Activated CD8-positive, alpha-beta memory T cell treated with anti-CD3 and anti-CD28 coated beads, Interleukin-2, amount 50 U/mL, for 1 hour (primary cell): Measurements from ENCODE around the gene HNRNPH2.

Source experiments
- DNase-seq: peaks from one replicate; pipeline ENCODE4 v3.0.0-alpha.2; 2020; ENCODE audit errors: extremely low read depth

HNRNPH2 gene

GRCh38 chrX:101407748-101408531 is at the start of gene HNRNPH2, which contains the start of gene GLA:
HNRNPH2 (plus strand) TSS chrX:101408222; CDS start chrX:101411989, 3,767 bp downstream.
GLA (minus strand) TSS chrX:101407925; CDS start chrX:101407903, 22 bp downstream.
- DNase-seq = peak; percentile 75

DNA sequence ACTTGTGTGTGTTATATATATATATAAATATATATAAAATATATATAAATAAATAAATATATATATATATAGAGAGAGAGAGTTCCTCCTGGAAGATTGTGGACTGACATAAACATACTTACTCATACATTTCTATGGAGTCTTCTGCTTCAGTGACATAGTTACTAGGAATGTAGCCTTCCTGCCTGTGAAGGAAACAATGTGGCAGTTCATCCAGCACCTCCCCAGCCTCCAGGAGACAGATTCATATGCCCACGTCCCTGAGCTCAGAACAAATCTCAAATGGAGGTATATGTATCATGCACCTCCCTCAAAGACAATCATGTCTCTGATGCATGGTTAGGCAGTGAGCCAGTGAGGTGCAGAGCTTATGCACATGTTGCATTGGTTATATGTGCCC is 48.1 kb upstream of the HNRNPH2 start:
- no peak for DNase-seq

DNA sequence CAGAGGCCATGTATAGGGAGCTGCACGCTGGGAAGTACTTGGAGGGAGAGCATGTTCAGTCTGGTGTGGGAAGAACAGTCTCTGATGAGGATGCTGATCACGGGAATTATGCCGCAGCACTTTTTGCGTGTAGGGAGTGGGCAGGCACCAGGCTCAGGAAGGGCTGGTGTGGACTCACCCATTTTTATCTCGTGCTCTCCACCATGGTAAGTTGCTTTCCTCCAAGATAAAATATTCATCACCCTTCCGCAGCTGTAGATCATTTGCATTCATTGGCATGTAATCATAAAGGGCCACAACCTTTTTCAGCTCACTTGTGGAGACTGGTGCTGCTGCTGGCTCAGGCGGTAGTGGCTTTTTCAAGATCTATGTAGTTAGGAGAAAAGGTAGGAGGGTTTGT is 47.6 kb upstream of the HNRNPH2 start:
- no peak for DNase-seq

DNA sequence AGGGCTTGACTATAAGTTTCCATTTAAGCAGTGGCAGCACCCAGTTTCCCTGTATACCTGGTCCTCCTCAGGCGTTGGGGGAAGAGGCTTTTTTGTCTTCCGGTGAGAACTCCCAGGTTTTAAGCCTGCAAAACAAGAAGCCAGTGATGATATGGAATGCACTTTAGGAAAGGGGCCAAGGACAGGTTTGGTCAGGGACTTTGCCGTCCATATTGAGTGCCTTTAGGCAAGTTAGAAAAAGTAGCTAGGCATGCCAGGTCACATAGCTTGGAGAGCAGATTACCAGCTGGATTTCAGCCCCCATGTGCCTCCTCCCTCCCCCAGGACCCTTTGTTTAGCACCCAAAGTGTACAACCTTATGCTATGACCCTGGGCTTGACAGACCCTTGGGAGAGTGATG is 45.9 kb upstream of the HNRNPH2 start:
- DNase-seq = no peak

DNA sequence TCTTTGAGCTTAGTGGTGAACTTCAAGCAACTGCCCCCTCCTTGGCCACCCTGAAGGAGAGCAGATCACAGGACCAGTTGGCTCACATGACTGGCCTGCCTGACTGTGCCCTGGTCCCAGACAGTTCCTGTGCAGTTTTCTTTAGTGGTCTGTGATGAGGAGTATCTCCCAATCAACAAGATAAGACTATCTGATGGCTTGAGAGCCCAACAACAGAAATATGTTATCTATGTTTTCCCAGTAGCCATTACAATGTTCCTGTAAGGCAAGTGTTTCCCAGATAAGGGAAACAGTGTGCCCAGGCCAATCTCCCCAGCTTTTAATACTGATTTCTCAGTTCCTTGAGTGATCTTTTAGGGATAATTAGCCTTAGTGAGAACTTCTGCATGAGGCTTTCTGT is 45.3 kb upstream of the HNRNPH2 start:
- DNase-seq = no peak

- DNase-seq = no peak
These were observed 42.7 kb upstream of the HNRNPH2 start for GRCh38 chrX:101365301-101365795.

GRCh38 chrX:101368800-101369199 is 39.2 kb upstream of the HNRNPH2 start:
- no peak for DNase-seq

DNA sequence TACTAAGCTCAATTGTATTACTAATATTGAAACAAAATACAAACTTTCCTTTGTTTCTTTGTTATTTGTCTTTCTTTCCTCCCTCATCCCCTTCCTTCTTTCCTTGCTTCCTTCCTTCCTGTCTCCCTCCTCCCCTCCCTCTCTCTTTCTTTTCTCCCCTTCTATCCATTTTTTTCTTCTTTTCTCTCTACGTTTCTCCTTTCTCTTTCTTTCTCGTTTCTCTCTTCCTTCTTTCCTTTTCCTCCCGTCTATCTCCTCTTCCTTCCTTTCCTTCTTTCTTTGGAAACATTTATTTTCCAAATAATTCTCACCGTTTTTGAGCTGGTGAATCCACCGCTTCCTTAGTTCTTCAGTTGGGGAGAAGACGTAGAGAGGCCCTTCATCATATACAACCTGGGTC is 38.3 kb upstream of the HNRNPH2 start:
- DNase-seq = no peak

GRCh38 chrX:101370888-101371504 is 37.0 kb upstream of the HNRNPH2 start:
- DNase-seq = no peak

DNA sequence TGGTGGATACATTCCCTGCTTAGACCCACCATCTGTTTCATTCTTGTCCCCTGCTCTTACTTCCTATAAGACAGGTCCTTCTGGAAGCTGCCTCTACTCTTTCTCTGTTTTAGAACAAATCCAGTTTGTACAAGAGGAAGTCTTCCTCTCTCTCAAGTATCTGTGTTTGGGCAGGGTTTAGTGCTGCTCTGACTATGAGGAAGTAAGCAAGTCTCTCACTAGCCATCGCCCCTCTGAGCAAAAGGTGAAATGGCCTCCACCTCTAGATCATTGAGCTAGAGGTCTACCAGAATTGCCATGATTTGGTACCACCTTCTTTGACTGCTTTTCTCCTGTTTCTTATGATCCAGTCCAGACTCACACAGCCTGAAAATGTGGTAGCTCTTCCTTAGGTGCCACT is 30.5 kb upstream of the HNRNPH2 start:
- DNase-seq = no peak

DNA sequence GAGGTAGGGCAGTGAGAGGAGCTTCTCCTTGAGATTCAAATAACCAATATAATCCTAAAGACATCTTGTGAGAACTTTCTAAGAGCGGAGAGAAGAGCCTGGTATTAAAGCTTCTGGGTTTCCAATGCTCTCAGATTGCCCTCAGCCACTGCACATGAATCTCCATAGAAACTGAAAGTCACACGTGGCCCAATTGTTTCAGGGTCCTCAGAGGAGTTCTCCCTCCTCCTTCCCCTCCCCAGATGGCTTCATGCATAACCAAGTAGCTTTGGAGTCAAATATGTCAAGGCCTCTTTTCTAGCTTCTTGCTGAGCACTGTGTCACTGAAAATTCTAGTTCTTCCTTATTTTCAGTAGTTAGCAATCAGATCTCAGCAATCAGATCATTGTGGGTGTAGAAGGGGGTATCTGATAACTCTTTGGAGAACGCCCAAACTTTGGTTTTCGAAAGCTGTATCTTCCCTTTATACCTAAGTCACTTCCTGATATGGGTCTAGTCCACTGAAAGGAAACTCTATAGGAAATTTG is 24.3 kb upstream of the HNRNPH2 start:
- no peak for DNase-seq

DNA sequence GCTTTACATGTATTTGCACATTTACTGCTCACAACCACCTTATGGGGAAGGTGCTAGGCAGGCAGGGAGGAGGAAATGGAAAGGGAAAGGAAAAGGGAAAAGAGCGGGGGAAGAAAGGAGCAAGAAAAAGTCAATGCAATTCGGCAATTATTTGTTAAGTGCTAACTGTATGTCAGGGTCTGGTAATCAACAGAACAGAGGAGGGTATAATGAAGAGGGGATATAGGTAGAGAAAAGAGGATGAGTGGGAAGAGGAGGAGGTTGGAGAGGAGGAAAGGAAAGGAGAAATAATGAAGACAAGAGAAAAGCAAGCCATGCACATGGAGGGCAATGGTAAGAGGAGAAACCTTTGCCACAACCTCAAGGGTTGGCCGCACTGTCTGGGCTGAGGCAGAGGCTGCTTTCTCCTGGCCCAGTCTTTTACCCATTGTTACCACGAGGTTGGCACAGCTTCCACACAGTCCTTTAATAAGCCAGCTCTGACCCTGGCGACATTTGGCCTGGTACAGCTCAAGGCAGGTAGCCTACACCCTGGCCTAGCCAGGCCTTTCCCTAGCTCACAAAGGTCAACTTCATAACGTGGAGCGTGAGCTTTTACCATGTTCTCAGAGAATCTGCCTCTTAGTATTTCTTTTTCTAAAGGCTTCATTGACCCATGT is 22.9 kb upstream of the HNRNPH2 start:
- DNase-seq = no peak

- DNase-seq = no peak
These were observed 22.1 kb upstream of the HNRNPH2 start, which contains the start of gene BTK for GRCh38 chrX:101385795-101386541. BTK (minus strand) TSS chrX:101386191; CDS start chrX:101375284, 10,907 bp downstream.

DNA sequence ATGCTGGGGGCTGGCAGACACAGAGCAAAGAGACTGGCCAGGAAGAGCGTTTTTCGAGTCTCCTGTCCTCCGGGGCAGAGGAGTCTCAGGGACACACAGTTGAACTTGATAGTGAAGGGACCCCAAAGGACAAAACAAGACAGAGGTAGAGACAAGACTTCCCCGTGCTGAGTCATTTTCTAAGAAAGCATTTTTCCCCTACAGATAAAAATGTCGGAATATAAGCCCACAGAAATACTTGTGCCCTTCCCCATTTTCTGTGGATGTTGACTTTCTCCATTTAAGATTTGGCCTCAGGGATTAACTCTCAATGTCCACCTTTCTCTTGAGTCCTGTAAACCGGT is 21.5 kb upstream of the HNRNPH2 start:
- DNase-seq = no peak

- DNase-seq = no peak
These were observed 19.4 kb upstream of the HNRNPH2 start for GRCh38 chrX:101388604-101389003.

GRCh38 chrX:101390664-101391525 is 17.1 kb upstream of the HNRNPH2 start, which contains the start of gene RPL36A:
RPL36A (plus strand) TSS chrX:101391011; CDS start chrX:101391044, 33 bp downstream.
- DNase-seq = peak; percentile 44

GRCh38 chrX:101391831-101392230 is 16.2 kb upstream of the HNRNPH2 start:
- no peak for DNase-seq

- DNase-seq = no peak
These were observed 14.3 kb upstream of the HNRNPH2 start for GRCh38 chrX:101393530-101394305.

DNA sequence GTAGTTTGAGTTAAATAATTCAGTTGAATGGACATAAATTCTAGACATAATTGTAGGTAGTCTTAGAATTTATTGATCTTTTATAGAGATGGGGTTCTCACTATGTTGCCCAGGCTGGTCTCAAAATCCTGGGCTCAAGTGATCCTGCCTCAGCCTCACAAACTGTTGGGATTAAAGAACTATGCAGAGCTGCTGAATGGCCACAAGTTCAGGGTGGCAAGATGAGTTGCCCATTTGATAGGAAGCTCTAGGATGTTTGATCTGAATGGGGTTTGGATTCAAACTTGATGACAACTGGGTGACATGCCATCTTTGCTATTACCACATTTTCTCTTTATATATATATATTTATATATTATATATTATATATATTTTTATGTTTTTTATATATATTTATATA is 13.7 kb upstream of the HNRNPH2 start:
- no peak for DNase-seq

- DNase-seq = no peak
These were observed 12.2 kb upstream of the HNRNPH2 start for GRCh38 chrX:101395789-101396188.
